ENCODE measurements around the gene DZIP3. TPM values are rescaled to one million over a fixed set of nuclear protein-coding genes. Genes with fewer than 3 reads are reported as not detected.

The DZIP3 gene
- total and polyA plus RNA-seq, 2 of the 8 experiments (the other 6 are each of a cell fraction or from before 2014, with no cell fraction given) = 10.4 to 24.3 TPM

DNA sequence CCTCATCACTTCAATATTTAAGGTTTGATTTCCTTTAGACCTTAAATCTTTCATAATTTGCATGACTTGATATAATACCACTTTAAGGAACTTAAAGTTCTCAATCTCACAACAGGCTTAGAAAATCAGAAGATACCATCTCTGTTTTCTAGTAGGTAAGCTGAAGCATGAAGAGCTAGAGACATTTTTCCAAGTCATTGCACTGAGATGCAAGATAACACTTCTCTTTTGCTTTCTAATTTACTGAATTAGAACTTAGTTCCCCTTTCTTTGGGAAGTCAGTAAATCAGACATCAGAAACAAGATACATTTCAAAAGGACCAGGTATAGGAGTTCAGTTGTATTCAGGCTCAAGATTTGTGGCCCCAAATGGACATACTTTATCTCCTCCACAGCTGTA, 79.7 kb downstream of the DZIP3 start:
- FAIRE-seq (no peak), DNase-seq (ENCODE audit: low read depth in 1 of 2, low spot score in 2 of 2) (no peak)
- H4K91ac ChIP-seq (replicated peaks; ENCODE audit: insufficient read length, low read length) = no peak overlapping the region
- no peaks in the 10 kb centered on the region for H3K79me1 ChIP-seq (ENCODE audit: low read depth, low read length)
- peaks cover 0 to 9% (median 1%) of the 10 kb centered on the region in 4 experiments; a peak in 2 of 8 replicates for H3K36me3 ChIP-seq (ENCODE audit: control insufficient read depth in 2 of 4, insufficient read depth in 4 of 4, low read length in 3 of 4)
- no peak overlapping the region for H2BK15ac ChIP-seq (ENCODE audit: low read length)
- H2BK20ac ChIP-seq (ENCODE audit: low read length) = no peak overlapping the region
- H3K9me3 ChIP-seq (ENCODE audit: insufficient read depth in 2 of 2, low read depth in 1 of 2, low read length in 1 of 2) = no peaks in the 10 kb centered on the region
- H3K23ac ChIP-seq (ENCODE audit: insufficient read length) = no peak overlapping the region
- H3K4me1 ChIP-seq (replicated peaks in 1 of 4; ENCODE audit: control insufficient read depth in 3 of 4, insufficient read depth in 4 of 4, low read length in 3 of 4) = peaks cover 0 to 2% (median 0%) of the 10 kb centered on the region in 4 experiments; a peak in 2 of 7 replicates
- no peak overlapping the region for H3K27ac ChIP-seq (ENCODE audit: low read depth, low read length)
- H4K8ac ChIP-seq (ENCODE audit: extremely low read depth, insufficient read depth, low read length) = no peak overlapping the region
- H4K20me1 ChIP-seq (replicated peaks in 1 of 2; ENCODE audit: control insufficient read depth in 1 of 2, insufficient read depth in 2 of 2, low read length in 2 of 2) = no peaks in the 10 kb centered on the region
- no peak overlapping the region for H3K18ac ChIP-seq (ENCODE audit: extremely low read depth, low read length)
- H3K79me2 ChIP-seq (ENCODE audit: control insufficient read depth in 1 of 2, insufficient read depth in 2 of 2, low read length in 2 of 2) = no peaks in the 10 kb centered on the region
- H3K4me3 ChIP-seq (ENCODE audit: extremely low read depth in 1 of 4, insufficient read depth in 2 of 4, low read depth in 3 of 4, low read length in 4 of 4) = no peak overlapping the region
- no peak overlapping the region for H3K4ac ChIP-seq (replicated peaks; ENCODE audit: insufficient read length, low read depth, low read length)
- ChIA-PET POLR2A (ENCODE audit: partially characterized antibody) (no interaction called here), CTCF (ENCODE audit: partially characterized antibody) (interaction anchor here (0.8 to 2.0 kb wide), 4 partner anchors 8 to 429 kb away, joined by 3 to 7 read pairs (median 4); no protein-coding TSS in a partner anchor)
- TF ChIP-seq GABPA (IDR thresholded peaks at IDR 0.05; ENCODE audit: borderline replicate concordance, insufficient read depth, low read length) = no peak
- TF ChIP-seq POLR2AphosphoS5 (IDR thresholded peaks at IDR 0.05; ENCODE audit: low read depth, low read length) = no peak
- no peak overlapping the region for H3K14ac ChIP-seq (ENCODE audit: insufficient read length)
- H3K9ac ChIP-seq (replicated peaks in 1 of 4; ENCODE audit: extremely low read depth in 1 of 4, low read depth in 3 of 4, low read length in 3 of 4) = no peak overlapping the region
- H2BK120ac ChIP-seq (replicated peaks; ENCODE audit: low read depth, low read length) = no peak overlapping the region
- no peak overlapping the region for H4K5ac ChIP-seq (ENCODE audit: insufficient read length, low read depth, low read length)
- no peak overlapping the region for H2BK5ac ChIP-seq (ENCODE audit: low read depth, low read length)
- no peaks in the 10 kb centered on the region for H3K23me2 ChIP-seq (ENCODE audit: low read depth, low read length)
- no peak overlapping the region for H2AK5ac ChIP-seq (ENCODE audit: low read depth, low read length)
- no peak overlapping the region for H2AFZ ChIP-seq (ENCODE audit: low read length)
- H3K4me2 ChIP-seq (ENCODE audit: insufficient read depth in 1 of 2, low read depth in 2 of 2, low read length in 2 of 2) = no peak overlapping the region
- H3K56ac ChIP-seq (replicated peaks; ENCODE audit: insufficient read length, low read depth, low read length) = no peak overlapping the region
- H2BK12ac ChIP-seq (ENCODE audit: low read depth, low read length) = no peak overlapping the region
- peaks cover 0 to 1% (median 0%) of the 10 kb centered on the region in 4 experiments; a peak in 1 of 7 replicates for H3K27me3 ChIP-seq (replicated peaks in 1 of 4; ENCODE audit: control insufficient read depth in 3 of 4, extremely low read depth in 1 of 4, insufficient read depth in 3 of 4, low read length in 3 of 4)

Data from H1 (cell line).